ENCODE data around the gene AP3S2.

DNA sequence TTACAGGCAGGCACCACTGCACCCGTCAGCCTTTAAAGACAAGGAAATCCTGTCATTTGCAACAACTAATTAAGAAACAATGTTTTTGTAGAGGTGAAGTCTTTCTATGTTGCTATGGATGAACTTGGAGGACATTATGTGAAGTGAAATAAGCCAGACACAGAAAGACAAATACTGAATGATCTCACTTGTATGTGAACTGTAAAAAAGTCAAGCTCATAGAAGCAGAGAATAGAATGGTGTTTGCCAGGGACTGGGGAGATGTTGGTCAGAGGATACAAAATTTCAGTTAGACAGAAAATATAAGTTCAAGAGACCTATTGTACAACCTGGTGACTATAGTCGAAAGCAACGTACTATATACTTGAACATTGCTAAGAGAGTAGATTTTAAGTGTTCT, 46.1 kb upstream of the AP3S2 start:
- TF ChIP-seq, protein P1, sequence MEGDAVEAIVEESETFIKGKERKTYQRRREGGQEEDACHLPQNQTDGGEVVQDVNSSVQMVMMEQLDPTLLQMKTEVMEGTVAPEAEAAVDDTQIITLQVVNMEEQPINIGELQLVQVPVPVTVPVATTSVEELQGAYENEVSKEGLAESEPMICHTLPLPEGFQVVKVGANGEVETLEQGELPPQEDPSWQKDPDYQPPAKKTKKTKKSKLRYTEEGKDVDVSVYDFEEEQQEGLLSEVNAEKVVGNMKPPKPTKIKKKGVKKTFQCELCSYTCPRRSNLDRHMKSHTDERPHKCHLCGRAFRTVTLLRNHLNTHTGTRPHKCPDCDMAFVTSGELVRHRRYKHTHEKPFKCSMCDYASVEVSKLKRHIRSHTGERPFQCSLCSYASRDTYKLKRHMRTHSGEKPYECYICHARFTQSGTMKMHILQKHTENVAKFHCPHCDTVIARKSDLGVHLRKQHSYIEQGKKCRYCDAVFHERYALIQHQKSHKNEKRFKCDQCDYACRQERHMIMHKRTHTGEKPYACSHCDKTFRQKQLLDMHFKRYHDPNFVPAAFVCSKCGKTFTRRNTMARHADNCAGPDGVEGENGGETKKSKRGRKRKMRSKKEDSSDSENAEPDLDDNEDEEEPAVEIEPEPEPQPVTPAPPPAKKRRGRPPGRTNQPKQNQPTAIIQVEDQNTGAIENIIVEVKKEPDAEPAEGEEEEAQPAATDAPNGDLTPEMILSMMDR (IDR thresholded peaks at IDR 0.05): no peak
- no peak for TF ChIP-seq POLR2A (IDR thresholded peaks at IDR 0.05)
- no peak for TF ChIP-seq EP300 (IDR thresholded peaks at IDR 0.05)

All from suprapubic skin (tissue), 3 donors.